CD1c-positive myeloid dendritic cell (primary cell): Measurements from ENCODE around the gene FNIP1.
"Not testable (repeated sequence)": the region's sequence is repeated elsewhere in the genome, so short reads cannot be mapped to it uniquely, and the experiment has no call there.

Source experiments
- DNase-seq: peaks from one replicate; pipeline ENCODE4 v3.0.0-alpha.2; 2016; ENCODE audit errors: extremely low spot score

FNIP1 gene

GRCh38 chr5:131684595-131684994, 112.2 kb downstream of the FNIP1 start:
- DNase-seq: no peak

DNA sequence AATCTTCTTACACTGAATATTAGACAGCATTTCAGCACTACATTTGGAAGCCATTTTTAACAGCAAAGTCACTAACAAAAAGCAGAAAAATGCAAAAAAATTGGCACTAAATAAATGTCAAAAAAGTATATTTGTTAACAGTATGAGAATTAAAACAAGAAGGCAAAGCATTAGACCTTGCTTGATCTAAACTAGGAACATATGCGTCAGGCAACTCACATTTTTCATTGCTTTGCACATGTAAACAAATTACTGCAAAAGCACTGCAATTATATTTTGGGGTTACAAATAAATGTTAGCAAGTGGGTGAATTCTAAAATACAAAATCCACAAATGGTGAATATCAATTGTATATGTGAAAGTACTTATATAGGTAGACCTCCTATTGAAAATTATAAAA, 112.8 kb downstream of the FNIP1 start:
- no peak for DNase-seq

GRCh38 chr5:131682826-131683225, 114.0 kb downstream of the FNIP1 start:
- no peak for DNase-seq

DNA sequence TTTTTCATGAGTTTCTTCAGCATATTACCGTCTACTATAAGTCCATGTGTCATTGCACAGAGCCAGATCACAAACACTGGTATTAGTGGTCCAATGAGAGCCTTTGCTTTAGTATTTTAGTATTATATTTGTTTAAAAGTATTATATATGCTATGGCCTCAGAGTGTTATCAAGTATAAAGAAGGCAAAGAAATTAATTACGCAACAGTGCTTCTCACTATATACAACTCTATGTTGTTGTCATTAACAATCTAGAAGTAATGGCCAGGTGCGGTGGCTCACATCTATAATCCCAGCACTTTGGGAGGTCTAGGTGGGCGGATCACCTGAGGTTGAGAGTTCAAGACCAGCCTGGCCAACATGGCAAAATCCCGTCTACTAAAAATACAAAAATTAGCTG, 114.6 kb downstream of the FNIP1 start:
- no peak for DNase-seq

GRCh38 chr5:131679911-131680310, 116.9 kb downstream of the FNIP1 start:
- no peak for DNase-seq

- not testable (repeated sequence) for DNase-seq
These were observed 118.5 kb downstream of the FNIP1 start for GRCh38 chr5:131678273-131678672.

DNA sequence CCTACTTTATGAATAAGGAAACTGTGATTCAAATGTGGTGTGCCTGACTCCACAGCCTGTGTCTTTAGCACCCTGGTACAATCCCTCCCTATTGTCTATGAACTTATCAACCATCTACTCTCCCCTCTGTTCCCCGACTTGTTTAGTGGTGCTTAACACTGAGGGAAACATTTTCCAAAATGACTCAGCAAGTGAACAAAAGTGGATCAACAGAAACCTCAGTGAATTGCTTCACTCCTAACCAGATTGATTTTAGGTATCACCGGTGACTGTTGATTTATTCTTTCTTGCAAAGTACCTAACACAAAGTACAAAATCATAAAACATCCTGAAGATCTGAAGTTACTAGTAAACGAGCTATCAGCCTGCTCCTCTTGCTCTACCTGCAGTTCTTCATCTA, 119.7 kb downstream of the FNIP1 start:
- DNase-seq: no peak

- no peak for DNase-seq
These were observed 124.0 kb downstream of the FNIP1 start for GRCh38 chr5:131672776-131673175.

DNA sequence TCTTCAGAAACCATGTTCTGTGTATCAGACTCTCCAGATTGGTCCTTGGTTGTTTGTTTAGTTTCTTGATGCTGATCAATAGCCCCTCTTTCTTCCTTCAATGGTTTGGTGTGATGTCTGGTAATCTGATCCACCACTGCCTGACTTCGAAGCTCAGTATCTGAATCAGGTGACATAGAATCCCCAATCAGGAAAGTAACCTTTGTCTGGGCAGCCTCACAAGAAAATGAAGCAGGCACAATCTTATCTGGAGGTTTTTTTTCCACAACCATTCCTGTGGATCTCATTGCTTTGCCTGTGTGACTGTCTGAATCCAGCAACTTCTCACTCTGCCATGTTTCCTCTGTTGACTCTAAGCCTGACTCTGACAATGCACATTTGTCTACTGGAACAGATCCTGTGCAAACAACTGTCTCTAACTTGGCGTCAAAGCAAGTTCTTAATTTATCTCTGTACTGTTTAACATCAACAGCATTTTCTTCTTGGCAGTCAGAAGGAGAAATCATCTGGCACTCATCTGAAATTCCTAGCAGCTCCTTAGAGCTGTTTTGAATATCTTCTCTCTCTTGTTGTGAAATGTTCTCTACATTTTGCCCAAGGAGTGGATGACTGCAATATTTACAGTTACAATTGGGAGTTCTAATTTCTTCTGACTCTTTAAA, 124.7 kb downstream of the FNIP1 start:
- no peak for DNase-seq

- no peak for DNase-seq
These were observed 125.4 kb downstream of the FNIP1 start for GRCh38 chr5:131671409-131671808.

DNA sequence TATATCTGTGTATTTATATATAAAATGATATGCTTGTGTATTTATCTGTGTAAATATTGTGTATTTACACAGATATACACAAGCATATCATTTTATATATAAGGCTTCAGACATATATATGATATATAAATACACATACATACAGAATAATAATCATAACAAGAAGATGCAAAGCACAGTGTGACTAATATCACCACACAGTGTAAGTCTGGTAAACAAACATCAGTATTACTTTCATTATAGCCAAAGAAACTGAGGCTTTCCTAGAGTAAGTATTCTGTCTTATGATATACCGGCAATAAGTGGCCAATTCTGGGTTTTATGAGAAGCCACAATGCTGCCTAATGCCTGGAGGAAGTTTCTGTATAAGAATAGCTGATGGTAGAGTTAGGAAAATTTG, 131.9 kb downstream of the FNIP1 start:
- no peak for DNase-seq

GRCh38 chr5:131661933-131662332, 134.9 kb downstream of the FNIP1 start:
- no peak for DNase-seq

DNA sequence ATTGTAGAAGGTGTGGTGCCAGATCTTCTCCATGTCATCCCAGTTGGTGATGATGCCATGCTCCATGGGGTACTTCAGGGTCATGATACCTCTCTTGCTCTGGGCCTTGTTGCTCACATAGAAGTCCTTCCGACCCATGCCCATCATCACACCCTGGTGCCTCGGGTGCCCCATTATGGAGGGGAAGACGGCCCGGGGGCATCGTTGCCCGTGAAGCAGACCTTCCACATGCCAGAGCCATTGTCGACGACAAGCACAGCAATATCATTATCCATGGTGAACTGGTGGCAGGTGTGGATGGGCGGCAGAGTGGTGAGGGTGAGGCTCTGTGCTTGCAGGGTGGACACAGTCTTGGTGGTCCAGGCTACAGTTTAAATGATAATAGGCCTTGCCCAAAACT, 137.0 kb downstream of the FNIP1 start:
- DNase-seq: no peak

GRCh38 chr5:131659290-131659689, 137.5 kb downstream of the FNIP1 start:
- DNase-seq: no peak

DNA sequence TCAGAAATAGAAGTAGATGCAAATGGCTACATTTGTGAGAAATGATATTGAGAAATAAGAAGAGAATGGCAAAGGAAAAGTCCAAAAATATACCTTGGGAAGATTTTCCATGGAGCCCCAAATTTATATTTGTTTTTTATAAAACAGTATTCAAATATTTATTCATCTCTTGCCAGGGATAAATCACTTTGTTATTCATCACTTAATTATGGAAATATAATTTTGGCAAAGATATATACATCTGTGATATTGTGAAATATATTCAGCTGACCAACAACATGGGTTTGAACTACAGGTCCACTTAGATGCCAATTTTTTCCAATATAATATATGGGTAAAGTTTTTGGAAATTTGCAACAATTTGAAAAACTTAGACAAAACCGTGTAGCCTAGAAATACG, 142.0 kb downstream of the FNIP1 start:
- no peak for DNase-seq

DNA sequence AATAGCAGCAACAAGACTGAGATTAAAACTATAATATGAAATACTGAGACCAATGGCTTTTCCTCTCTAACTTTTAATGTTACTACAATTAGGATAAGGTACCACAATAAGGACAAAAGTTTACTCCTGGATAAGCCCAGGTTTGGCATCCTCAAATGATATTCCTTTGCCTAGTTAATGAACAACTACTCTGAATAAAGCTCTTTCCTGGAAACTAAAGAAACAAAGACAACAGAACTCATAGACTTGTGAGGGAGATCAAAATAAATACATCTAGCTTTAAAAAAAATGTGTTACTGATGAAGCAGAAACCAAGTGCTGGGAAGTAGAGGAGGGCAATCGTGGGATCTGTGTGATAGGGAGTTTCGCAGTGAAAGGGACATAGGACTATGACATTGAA, 142.5 kb downstream of the FNIP1 start:
- no peak for DNase-seq

GRCh38 chr5:131649161-131649560, 147.7 kb downstream of the FNIP1 start:
- no peak for DNase-seq

- DNase-seq: peak; percentile 52
These were observed 149.6 kb downstream of the FNIP1 start for GRCh38 chr5:131647048-131647769.

- DNase-seq: no peak
These were observed 152.0 kb downstream of the FNIP1 start for GRCh38 chr5:131644822-131645221.

- no peak for DNase-seq
These were observed 152.4 kb downstream of the FNIP1 start for GRCh38 chr5:131644370-131644769.

DNA sequence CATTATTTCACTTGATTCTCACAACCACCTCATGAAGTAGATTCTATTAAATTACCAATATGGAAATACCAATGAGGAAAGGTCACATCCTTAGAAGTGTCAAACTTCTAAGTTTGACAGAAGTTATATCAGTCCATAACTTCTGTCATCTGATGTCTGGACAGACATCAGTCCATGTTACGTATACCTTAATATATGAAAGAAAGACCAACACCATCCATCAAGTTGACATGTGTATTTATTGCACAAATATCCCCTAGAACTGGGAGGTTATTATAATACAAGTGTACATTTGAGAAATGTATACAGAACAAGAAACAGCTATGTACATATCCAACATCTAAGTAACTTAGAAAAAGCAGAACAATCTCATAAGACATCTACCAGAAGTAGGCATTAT, 155.3 kb downstream of the FNIP1 start:
- DNase-seq: no peak

- no peak for DNase-seq
These were observed 156.6 kb downstream of the FNIP1 start for GRCh38 chr5:131640043-131640856.

- no peak for DNase-seq
These were observed 157.7 kb downstream of the FNIP1 start for GRCh38 chr5:131639148-131639547.
